Measurements from ENCODE around the gene ATP23.

ATP23 gene

GRCh38 chr12:57936513-57936883 lies 4.9 kb upstream of the ATP23 start:
- Mint-ChIP-seq H3K4me3 (peak overlapping the region; percentile 97), H3K36me3 (peaks cover 3% of the 10 kb centered on the region), H3K4me1 (ENCODE audit: low read depth) (peaks cover 41% of the 10 kb centered on the region), H3K9me3 (ENCODE audit: low read depth) (no peaks in the 10 kb centered on the region), H3K27me3 (no peaks in the 10 kb centered on the region), H3K27ac (peak overlapping the region; percentile 93)

DNA sequence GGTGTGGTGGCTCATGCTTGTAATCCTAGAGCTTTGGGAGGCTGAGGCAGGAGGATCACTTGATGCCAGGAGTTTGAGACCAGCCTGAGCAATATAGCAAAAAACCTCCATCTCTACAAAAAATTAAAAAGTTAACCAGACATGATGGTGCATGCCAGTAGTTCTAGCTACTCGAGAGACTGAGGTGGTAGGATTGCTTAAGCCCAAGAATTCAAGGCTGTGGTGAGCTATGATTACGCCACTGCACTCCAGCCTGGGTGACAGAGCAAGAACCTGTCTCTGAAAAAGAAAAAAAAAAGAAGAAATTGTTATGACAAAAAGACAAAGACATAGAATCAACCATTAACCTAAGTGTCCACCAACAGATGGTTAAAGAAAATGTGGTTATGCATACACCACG lies 2.1 kb upstream of the ATP23 start:
- no peaks in the 10 kb centered on the region for H3K27me3 Mint-ChIP-seq
- peaks cover 63% of the 10 kb centered on the region for H3K4me1 Mint-ChIP-seq (ENCODE audit: low read depth)
- H3K4me3 Mint-ChIP-seq: peak overlapping the region; percentile 17
- H3K9me3 Mint-ChIP-seq (ENCODE audit: low read depth): no peaks in the 10 kb centered on the region
- peak overlapping the region; percentile 46 for H3K27ac Mint-ChIP-seq
- H3K36me3 Mint-ChIP-seq: peaks cover 2% of the 10 kb centered on the region

DNA sequence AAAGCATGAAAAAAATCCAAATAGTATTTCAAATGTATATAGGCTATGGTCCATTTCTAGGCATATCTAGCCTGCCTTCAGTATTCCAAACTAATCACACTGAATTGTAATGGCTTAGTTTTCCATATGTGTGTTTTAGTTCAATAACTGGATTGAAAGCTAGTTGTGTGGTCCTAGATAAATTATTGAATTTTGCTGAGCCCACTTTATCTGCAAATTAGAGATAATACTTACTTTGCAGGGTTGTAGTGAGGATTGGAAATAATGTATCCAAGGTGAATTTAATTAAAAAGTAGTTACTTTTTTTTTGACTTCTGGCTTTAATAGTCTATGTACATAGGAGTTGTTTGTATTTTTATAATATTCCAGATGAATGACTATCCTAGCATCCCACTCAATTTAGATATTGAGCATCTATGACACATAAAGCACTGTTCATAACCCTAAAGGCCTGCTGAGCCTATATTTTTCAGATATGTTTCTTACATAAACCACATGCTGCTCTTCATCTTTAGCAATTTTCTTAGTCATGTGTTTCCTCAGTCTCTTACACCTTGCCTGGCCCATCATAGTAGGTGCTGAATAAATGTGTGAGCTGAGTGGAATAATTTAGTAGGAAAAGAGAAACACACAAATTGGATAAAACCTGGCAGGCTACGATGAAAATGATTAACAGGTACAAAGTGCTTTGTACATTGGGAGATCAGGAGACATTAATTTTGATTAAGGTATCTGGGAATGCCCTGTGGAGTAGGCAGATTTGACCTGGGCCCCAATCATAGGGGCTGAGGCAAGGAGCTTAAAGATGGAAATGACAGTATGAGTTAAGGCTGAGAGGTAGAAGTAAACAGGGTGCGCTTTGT lies 1.1 kb upstream of the ATP23 start:
- Mint-ChIP-seq H3K4me1 (ENCODE audit: low read depth) (peaks cover 57% of the 10 kb centered on the region), H3K27ac (peak overlapping the region; percentile 96), H3K9me3 (ENCODE audit: low read depth) (no peaks in the 10 kb centered on the region), H3K4me3 (peak overlapping the region; percentile 95), H3K36me3 (peaks cover 4% of the 10 kb centered on the region), H3K27me3 (no peaks in the 10 kb centered on the region)

- Mint-ChIP-seq H3K9me3 (ENCODE audit: low read depth) (no peaks in the 10 kb centered on the region), H3K36me3 (peaks cover 4% of the 10 kb centered on the region), H3K27ac (peak overlapping the region; percentile 96), H3K27me3 (no peaks in the 10 kb centered on the region), H3K4me3 (peak overlapping the region; percentile 95), H3K4me1 (ENCODE audit: low read depth) (peaks cover 51% of the 10 kb centered on the region)
Observed at GRCh38 chr12:57940915-57941164, 527 bp upstream of the ATP23 start.

DNA sequence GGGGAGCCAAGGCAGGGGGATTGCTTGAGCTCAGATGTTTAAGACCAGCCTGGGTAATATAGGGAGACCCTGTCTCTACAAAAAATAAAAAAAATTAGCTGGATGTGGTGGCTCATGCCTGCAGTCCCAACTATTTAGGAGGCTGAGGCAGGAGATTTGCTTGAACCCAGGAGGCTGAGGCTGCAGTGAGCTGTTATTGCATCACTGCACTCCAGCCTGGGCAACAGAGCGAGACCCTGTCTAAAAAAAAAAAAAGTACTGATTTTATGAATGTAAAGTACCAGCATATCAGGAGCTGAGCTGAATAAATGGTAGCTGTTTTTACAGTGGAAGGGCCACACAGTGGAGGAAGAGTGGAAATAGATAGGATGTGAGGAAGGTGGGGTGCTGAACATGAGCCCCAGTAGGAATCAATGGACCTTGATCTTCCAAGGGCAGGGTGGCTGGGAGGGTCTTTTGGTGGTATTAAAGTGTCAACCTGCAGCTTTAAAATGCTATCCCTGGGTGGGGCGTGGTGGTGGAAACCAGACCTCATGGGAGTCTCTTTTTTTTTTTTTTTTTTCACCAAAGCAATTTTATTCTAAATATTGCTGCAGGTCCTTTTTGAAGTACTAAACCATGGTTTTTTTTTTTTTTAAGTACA lies 2.2 kb downstream of the ATP23 start:
- Mint-ChIP-seq H3K27me3 (no peaks in the 10 kb centered on the region), H3K4me1 (ENCODE audit: low read depth) (peaks cover 41% of the 10 kb centered on the region), H3K36me3 (peaks cover 9% of the 10 kb centered on the region), H3K9me3 (ENCODE audit: low read depth) (no peaks in the 10 kb centered on the region), H3K4me3 (peak overlapping the region; percentile 95), H3K27ac (no peak overlapping the region)

- no peak overlapping the region for H3K27ac Mint-ChIP-seq
- peaks cover 40% of the 10 kb centered on the region for H3K4me1 Mint-ChIP-seq (ENCODE audit: low read depth)
- H3K27me3 Mint-ChIP-seq: no peaks in the 10 kb centered on the region
- H3K36me3 Mint-ChIP-seq: peaks cover 9% of the 10 kb centered on the region
- no peak overlapping the region for H3K4me3 Mint-ChIP-seq
- H3K9me3 Mint-ChIP-seq (ENCODE audit: low read depth): no peaks in the 10 kb centered on the region
Observed at GRCh38 chr12:57944313-57945023, 3.1 kb downstream of the ATP23 start.

DNA sequence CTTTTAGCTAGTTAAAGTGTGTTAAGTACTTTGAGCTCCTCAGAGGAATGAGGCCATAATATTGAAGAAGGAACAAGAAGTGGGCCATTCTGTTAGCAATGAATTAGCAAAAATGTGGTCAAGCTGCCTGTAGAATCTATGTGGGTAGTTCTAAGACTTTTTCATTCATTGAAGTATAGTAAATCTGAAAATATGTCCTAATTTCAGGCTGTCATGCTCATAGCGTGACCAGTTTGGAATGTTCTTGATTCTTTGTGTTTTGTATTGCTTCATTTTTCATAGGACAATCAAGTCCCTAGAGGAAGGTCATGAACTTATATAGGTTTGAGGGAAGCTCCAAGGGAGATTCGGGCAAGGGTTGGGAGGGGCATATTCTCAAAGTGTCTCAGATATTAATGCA lies 11.4 kb downstream of the ATP23 start:
- H3K4me3 Mint-ChIP-seq: no peak overlapping the region
- no peaks in the 10 kb centered on the region for H3K27me3 Mint-ChIP-seq
- H3K4me1 Mint-ChIP-seq (ENCODE audit: low read depth): no peaks in the 10 kb centered on the region
- H3K9me3 Mint-ChIP-seq (ENCODE audit: low read depth): no peaks in the 10 kb centered on the region
- H3K27ac Mint-ChIP-seq: no peak overlapping the region
- H3K36me3 Mint-ChIP-seq: peaks cover 58% of the 10 kb centered on the region

DNA sequence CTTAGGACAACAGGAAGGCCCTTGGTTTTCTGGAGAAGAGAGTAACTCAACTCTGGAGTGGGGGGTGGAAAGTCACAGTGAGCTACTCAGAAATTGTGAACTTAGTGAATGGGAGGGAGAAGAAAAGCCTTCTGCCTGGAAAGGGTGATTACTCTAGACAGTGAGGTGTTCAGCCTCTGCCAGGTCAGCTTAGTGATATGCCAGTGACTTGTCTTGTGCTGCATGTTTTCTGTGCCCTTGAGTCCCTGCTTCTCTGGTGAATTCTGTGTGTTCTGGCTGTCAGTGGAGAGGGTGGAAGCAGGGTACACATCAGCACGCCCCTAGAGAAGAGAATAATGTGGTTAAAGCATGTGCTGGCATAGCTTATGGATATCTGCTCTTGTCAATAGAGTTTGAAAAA lies 13.4 kb downstream of the ATP23 start:
- Mint-ChIP-seq H3K27me3 (no peaks in the 10 kb centered on the region), H3K4me3 (no peak overlapping the region), H3K36me3 (peaks cover 70% of the 10 kb centered on the region), H3K27ac (no peak overlapping the region), H3K9me3 (ENCODE audit: low read depth) (peaks cover 12% of the 10 kb centered on the region), H3K4me1 (ENCODE audit: low read depth) (no peaks in the 10 kb centered on the region)

GRCh38 chr12:57958061-57958657 lies 16.8 kb downstream of the ATP23 start:
- H3K4me3 Mint-ChIP-seq: no peak overlapping the region
- H3K36me3 Mint-ChIP-seq: peaks cover 60% of the 10 kb centered on the region
- H3K9me3 Mint-ChIP-seq (ENCODE audit: low read depth): peaks cover 40% of the 10 kb centered on the region
- no peak overlapping the region for H3K27ac Mint-ChIP-seq
- no peaks in the 10 kb centered on the region for H3K4me1 Mint-ChIP-seq (ENCODE audit: low read depth)
- H3K27me3 Mint-ChIP-seq: no peaks in the 10 kb centered on the region

DNA sequence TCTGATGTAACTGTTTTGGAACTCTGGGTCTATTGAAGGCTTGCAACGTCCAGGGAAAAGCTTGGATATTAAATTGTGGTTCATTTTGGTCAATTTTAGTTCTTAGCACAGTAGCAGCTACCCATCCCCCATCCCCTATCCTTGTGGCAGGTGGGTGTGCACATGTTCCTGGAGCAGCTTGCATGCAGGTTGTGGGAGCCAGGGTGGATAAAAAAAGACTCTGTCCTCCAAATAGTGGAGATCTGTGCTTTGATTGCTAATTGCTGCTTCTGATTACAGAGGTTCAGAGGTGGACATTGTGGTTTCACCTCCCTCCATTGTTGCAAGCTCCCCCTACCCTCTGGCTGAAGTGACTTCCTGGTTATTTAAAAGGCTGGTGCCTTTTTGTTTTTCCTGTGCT lies 23.1 kb downstream of the ATP23 start:
- Mint-ChIP-seq H3K27ac (no peak overlapping the region), H3K4me3 (no peak overlapping the region), H3K27me3 (peaks cover 1% of the 10 kb centered on the region), H3K9me3 (ENCODE audit: low read depth) (peaks cover 44% of the 10 kb centered on the region), H3K4me1 (ENCODE audit: low read depth) (no peaks in the 10 kb centered on the region), H3K36me3 (peaks cover 12% of the 10 kb centered on the region)

- Mint-ChIP-seq H3K27me3 (peaks cover 2% of the 10 kb centered on the region), H3K36me3 (peaks cover 7% of the 10 kb centered on the region), H3K9me3 (ENCODE audit: low read depth) (peaks cover 39% of the 10 kb centered on the region), H3K4me3 (no peak overlapping the region), H3K27ac (no peak overlapping the region), H3K4me1 (ENCODE audit: low read depth) (no peaks in the 10 kb centered on the region)
Observed at GRCh38 chr12:57965766-57966165, 24.4 kb downstream of the ATP23 start.

DNA sequence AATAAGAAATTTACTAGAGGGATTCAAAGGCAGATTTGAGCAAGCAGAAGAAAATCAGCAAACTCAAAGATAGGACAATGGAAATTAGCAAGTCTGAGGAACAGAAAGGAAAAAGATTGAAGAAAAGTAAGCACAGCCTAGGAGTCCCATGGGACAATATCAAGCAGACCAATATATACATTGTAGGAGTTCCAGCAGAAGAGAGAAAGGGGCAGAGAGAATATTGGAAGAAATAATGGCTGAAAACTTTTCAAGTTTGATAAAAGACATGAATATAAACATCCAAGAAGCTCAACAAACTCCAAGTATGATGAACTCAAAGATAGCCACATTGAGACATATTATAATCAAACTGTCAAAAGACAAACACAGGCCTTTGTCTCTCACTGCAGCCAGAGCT lies 25.2 kb downstream of the ATP23 start:
- Mint-ChIP-seq H3K36me3 (peaks cover 7% of the 10 kb centered on the region), H3K27ac (no peak overlapping the region), H3K4me1 (ENCODE audit: low read depth) (no peaks in the 10 kb centered on the region), H3K4me3 (no peak overlapping the region), H3K9me3 (ENCODE audit: low read depth) (peaks cover 34% of the 10 kb centered on the region), H3K27me3 (peaks cover 2% of the 10 kb centered on the region)

- Mint-ChIP-seq H3K27ac (no peak overlapping the region), H3K4me1 (ENCODE audit: low read depth) (no peaks in the 10 kb centered on the region), H3K4me3 (no peak overlapping the region), H3K27me3 (peaks cover 12% of the 10 kb centered on the region), H3K36me3 (no peaks in the 10 kb centered on the region), H3K9me3 (ENCODE audit: low read depth) (peaks cover 4% of the 10 kb centered on the region)
Observed at GRCh38 chr12:57983146-57983857, 41.9 kb downstream of the ATP23 start.

- H3K9me3 Mint-ChIP-seq (ENCODE audit: low read depth): peaks cover 4% of the 10 kb centered on the region
- H3K4me1 Mint-ChIP-seq (ENCODE audit: low read depth): no peaks in the 10 kb centered on the region
- H3K4me3 Mint-ChIP-seq: no peak overlapping the region
- peaks cover 12% of the 10 kb centered on the region for H3K27me3 Mint-ChIP-seq
- no peak overlapping the region for H3K27ac Mint-ChIP-seq
- no peaks in the 10 kb centered on the region for H3K36me3 Mint-ChIP-seq
Observed at GRCh38 chr12:57983858-57984505, 42.6 kb downstream of the ATP23 start.

All from activated naive CD8-positive, alpha-beta T cell (primary cell).